Neural progenitor cell (in vitro differentiated cells): Measurements from ENCODE around the gene ATP1A2.

Source experiments
- EZH2 ChIP-seq: fragments of 200-600 bp; sonication (generic); IDR thresholded peaks from 2 replicates; pipeline ENCODE4 v1.6.1; 2017; ENCODE audit warnings: antibody characterized with exemption, mild to moderate bottlenecking, moderate library complexity
- EZH2phosphoT487 ChIP-seq: fragments of 200-600 bp; sonication (generic); IDR thresholded peaks from 2 replicates; pipeline ENCODE4 v1.6.1; 2017; ENCODE audit warnings: antibody characterized with exemption
- TF ChIP-seq, protein P1 (sequence below): fragments of 200-600 bp; sonication (generic); IDR thresholded peaks from 2 replicates; pipeline ENCODE4 v1.5.1; 2017; ENCODE audit warnings: antibody characterized with exemption, mild to moderate bottlenecking

DNA sequence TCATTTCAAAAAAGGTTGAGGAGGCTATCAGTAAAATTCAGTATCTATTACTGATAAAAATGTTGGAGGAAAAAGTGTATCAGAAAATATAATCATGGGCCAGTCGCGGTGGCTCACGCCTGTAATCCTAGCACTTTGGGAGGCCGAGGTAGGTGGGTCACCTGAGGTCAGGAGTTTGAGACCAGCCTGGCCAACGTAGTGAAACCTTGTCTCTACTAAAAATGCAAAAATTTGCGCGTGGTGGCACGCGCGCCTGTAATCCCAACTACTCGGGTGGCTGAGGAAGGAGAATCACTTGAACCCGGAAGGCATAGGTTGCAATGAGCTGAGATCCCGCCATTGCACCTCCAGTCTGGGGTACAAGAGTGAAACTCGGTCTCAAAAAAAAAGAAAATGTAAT, 30.5 kb downstream of the ATP1A2 start:
- TF ChIP-seq, protein P1, sequence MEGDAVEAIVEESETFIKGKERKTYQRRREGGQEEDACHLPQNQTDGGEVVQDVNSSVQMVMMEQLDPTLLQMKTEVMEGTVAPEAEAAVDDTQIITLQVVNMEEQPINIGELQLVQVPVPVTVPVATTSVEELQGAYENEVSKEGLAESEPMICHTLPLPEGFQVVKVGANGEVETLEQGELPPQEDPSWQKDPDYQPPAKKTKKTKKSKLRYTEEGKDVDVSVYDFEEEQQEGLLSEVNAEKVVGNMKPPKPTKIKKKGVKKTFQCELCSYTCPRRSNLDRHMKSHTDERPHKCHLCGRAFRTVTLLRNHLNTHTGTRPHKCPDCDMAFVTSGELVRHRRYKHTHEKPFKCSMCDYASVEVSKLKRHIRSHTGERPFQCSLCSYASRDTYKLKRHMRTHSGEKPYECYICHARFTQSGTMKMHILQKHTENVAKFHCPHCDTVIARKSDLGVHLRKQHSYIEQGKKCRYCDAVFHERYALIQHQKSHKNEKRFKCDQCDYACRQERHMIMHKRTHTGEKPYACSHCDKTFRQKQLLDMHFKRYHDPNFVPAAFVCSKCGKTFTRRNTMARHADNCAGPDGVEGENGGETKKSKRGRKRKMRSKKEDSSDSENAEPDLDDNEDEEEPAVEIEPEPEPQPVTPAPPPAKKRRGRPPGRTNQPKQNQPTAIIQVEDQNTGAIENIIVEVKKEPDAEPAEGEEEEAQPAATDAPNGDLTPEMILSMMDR, result no peak
- TF ChIP-seq EZH2, result no peak
- TF ChIP-seq EZH2phosphoT487, result no peak
